HG03558 (cell line): ENCODE data around the gene L1CAM.

Experiments used
- ATAC-seq: cut with Tn5 transposase; IDR thresholded peaks from one replicate; pipeline ENCODE4 v1.9.1; 2021; ENCODE audit warnings: moderate number of reproducible peaks; ENCODE audit not compliant: unreplicated experiment; ENCODE audit errors: extremely low read depth

Gene L1CAM

GRCh38 chrX:153885968-153886903 lies at the start of gene L1CAM:
TSS of gene L1CAM (minus strand) at chrX:153886173. CDS start at chrX:153875836, 10,337 bp downstream.
- ATAC-seq = no peak

DNA sequence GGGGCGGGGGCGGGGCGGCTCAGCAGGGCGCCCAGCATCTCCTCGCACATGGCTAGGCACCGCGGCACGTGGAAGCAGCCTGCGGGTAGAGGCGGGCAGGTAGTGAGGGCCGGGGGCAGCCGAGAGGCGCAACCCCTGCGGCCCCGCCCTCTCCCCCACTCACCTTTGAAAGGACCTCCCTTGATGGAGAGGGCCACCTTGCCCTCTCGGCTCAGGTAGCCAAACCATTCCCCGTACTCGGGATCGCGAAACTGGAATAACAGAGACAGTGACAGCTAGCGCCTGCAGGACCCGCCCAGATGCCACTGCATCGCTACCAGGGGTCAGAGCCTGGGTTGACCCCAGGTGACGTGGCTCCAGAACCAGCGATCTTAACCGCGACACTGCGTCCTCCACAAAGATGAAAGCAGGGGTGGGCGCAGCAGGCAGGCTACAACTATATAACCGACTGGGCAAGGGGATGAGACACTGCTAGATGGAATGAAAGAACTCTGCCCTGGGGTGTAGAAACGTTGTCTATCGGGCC lies 49.4 kb upstream of the L1CAM start:
- ATAC-seq = no peak

DNA sequence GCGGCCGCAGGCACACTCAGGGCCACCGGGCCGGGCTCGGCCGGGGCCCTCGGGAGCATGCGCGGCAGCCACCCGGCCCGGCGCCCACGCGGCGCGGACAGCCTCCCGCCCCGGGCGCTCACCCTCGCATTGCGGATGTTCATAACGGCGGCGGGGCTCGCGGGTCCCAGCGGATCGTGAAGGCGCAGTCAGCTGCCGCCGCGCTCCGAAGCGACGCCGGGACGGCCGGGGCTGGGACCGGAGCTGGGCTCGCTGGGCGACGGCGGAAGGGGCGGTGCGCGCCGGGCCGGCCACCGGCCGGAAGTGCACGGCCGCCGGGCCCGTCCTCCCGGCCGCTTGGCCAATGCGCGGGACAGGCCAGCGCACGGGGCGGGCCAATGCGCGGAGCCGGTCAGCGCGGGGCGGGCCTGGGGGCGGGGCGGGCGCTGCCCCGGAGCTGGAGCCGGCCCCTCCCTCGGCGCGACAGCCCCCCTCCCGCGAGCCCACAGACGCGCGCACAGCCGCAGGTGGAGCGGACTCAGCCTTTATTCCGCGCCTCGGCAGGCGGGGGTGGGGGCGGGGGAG lies 48.9 kb upstream of the L1CAM start, which contains the start of gene NAA10:
TSS of gene NAA10 (minus strand) at position 276 of the 564 bp plus-strand sequence. CDS start at position 143, 133 bp downstream.
- no peak for ATAC-seq

DNA sequence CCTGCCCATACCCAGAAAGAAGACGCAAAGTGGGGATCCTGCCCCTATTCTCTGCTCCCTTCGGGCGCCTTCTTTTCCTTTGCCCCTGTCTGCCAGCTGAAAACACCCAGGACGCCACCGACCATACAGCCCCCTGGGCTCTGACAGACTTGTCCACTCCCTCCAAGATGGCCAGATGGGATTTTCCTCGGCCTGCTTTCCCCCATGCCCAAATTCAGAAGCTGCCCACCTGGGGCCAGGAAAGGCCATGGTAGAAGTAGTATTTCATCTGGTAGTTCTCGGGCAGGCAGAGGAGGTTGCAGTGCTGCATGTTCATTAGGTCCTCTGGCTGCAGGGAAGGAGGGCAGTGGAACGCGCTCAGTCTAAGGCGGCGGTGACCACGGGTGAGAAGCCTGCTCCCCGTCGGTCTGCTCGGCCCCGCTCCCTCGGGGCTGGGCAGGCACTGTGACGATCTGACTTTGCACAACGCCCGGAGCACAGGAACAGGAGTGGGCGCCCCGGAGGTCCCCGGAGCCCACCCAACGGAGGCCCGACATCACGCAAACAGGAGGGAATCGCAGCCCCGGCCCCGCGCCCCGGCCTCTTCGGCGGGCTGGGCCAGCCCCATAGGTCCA lies 48.3 kb upstream of the L1CAM start:
- ATAC-seq = no peak

DNA sequence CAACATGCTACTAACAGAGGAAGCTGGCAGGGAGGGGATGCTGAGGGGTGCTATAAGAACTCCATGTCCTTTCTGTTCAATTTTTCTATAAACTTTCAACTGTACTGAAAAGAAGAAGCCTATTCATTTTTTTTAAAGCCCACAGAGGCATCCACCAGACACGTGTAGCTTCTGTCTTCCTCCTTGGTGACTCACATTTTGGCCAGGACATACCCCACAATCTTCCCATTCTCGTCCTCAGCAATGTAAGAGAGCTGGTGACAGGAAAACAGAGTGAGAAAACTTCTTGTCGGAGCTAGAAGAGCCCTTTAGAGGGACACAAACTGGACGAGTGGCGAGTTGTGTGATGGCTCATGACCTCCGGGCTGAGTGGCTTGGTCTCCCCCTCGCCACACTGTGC lies 47.8 kb upstream of the L1CAM start:
- no peak for ATAC-seq

DNA sequence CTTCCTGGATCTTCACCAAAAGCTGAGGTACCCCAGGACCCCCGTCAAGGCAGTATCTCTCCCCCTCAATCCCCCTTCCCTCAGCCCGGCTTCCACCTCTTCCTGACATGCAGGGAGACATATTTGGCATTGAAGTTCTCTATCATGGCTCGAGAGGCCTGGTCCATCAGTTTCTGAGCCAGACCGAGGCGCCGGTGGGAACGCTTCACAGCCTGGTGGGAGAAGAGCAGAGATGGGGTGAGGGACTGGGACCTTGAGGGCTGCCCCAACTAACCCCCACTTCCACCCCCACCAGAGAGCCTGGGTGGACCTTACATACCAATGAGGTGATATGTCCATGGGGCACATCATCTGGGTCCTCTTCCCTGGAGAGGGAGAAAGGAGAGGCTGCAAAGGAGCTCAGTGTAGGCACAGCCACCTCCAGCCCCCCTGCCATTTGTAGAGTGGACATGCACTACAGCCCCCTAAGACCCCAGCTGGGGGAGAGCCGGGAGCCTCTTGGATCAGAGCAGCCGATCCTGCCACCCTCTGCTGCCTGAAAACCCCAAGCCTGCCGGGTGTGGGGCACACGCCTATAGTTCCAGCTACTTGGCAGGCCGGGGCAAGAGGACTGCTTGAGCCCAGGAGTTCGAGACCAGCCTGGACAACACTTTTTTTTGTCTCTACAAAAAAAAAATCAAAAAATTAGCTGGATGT lies 46.4 kb upstream of the L1CAM start:
- ATAC-seq = no peak

- no peak for ATAC-seq
Observed at GRCh38 chrX:153931748-153932147, 45.8 kb upstream of the L1CAM start.

DNA sequence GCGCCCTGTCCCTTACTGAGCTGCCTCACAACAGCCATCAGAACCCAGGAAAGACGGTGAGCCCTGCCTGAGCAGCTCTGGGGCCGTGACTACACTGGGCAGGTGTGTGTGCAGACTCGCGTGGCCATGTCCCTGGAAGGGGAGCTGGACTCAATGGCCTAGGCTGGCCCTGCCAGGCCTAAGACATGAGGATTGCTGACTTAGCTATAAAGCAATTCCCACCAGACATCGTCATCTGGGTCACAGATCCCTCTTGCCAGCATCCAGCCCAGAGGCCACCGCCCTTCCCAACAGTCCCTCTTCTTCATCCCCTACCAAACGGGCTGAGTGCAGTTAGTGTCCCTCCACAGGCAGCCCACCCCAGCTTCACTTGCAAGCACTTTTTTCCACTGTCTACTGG lies 45.2 kb upstream of the L1CAM start:
- ATAC-seq = no peak

DNA sequence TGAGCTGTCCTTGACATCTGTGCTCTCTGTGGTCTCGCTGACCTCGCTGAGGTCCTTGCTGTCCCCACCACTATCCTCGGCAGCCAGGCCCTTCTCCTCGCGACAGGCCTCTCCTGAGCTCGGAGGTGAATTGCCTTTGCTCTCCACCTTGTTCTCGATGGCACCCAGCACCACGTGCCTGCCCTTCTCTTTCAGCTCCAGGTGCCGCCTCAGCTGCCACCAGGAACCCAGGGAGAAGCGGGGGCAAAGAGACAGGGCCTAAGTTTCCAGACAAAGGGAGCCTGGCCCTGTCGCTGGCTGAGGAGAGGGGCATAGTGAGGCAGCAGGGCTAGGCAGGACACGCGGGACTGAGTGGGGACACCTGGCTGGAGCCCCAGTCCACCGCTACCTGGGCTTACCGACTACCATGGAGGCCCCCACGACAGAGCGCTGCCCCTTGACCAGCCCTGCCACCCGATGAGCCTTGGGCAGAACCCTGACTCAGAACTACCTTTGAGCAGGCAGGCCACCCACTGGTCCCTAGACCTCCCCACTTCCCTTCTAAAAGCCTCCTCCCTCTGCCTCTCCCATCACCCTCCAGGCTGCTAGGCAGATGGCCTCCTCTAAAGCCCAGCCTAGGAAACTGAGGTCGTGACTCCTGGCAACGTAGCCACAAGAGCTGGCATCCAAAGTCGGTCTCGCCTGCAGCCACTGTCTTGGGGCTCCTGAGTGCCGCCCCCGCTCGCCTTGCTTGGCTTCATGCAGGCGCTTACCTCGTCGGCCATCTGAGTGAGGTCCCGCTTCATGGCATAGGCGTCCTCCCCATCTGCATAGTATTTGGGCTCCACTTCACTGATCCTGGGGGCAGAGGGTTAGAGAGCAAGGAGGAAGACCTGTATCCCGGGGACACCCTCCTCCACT lies 44.3 kb upstream of the L1CAM start:
- ATAC-seq = no peak

DNA sequence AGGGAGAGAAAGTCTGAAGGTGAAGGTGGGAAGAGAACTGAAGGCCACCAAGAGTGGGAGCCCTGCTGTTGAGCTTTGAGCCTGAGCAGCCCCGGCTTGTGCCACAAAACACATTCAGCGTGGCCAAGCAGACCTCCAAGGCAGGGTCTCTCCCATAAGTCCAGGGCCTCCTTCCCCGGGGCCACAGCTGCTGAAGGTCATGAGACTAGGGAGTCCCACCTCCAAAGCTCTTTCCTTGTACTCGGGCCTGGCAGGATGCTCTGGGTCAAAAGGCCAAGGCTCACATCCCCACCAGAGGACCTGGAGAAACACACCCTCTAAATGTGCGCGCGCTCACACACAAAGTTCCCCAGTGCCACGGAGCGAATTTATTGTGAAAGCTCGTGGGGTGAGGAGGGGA lies 43.6 kb upstream of the L1CAM start:
- ATAC-seq = no peak

DNA sequence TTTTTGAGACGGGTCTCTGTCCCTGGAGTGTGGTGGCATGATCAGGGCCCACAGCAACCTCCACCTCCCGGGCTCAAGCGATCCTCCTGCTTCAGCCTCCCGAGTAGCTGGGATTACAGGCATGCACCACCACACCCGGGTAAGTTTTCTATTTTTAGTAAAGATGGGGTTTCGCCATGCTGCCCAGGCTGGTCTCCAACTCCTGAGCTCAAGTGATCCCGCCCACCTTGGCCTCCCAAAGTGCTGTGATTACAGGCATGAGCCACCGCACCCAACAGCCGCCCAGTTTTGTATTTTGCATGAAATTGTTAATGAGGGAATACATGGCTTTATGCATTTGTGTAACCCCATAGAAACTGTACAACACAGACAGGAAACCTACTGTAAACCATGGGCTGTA lies 42.9 kb upstream of the L1CAM start:
- no peak for ATAC-seq

DNA sequence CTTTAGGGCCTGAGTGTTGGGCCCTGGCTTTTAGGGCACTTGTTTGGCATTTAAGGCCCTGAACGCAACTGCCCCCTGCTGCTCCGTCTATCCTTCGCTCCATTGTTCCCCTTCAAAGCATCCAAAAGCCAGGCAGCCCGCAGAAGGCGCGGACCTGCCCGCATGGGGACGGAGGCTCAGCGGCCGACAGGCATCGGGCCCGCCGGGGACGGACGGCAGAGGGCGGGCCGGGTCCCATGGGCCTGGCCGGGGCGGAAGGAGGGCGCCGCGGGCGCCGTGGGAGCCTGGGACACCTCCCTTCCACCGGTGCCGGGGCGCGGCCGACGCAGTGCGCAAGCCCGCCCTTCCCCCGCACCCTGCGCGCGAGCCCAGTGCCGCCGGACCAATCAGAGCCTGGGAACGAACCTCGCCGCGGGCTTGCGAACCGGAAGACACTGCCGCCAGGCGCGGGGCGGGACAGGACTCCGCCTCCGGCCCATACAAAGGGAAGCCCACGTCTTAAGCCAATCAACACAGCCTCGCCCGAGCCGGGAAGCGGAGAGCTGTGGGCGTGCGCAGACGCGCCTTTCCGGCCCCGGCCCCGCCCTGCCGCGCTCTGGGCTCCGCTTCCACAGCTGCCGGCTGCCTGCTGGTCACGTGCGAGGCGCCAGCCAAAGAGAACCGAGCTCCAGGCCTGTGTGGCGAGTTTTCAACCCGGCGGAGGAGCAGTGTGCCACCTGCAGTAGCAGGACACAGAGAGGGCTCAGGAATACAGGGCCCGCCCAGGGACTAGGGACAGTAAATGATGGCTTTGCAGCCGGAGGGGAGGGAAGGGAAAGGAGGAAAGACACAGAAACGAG lies 42.2 kb upstream of the L1CAM start:
- ATAC-seq = peak; percentile 46

DNA sequence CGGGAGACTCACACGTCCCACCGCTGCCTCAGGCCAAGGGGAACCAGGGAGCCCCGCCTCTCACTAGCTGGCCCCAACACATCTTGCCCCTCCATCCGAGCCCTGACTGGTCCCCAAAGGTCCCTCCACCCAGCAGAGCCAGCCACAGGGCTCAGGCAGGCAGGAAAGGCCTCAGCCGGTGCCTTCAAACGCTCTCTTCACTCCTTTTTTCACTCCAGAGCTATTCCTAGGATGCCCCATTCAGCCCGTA lies 41.6 kb upstream of the L1CAM start:
- no peak for ATAC-seq

DNA sequence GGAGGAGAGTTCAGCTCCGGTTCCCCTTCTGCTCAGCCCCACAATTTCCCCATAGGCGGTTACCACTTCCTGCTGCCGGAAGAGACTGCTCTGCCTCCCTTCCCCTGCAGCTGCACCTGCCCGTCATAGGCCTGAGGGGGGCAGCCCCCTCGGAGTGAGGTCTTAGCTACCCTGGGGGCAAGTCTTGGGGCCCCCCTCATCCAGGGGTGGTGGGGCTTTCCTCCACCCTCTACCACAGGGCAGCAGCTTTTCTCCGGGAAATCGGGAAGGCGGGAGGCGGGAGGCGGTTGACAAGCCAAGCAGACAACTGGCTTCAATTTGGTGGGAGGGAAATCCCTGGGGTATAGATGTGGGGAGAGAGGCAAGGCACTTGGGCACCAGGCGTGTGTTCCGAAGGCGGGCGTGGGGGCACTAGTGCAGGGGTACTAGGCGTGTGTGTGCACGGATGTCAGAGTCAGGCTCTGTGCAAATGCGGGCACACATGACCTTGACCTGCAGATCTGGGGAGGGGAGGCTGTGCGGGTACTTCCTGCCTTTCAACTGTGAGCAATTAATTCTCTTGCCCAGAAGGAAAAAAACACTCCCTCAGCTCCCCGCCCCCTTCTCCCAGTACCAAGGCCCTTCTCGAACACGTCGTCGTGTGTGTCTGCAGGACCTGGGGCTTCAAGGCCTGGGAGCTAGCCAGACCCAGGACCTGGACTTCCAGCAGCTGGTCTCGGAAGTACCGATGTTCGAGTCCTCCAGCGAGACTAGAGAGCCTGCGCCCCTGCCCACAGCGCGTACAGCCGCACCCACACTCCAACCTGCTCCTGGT lies 41.1 kb upstream of the L1CAM start:
- peak; percentile 24 for ATAC-seq

DNA sequence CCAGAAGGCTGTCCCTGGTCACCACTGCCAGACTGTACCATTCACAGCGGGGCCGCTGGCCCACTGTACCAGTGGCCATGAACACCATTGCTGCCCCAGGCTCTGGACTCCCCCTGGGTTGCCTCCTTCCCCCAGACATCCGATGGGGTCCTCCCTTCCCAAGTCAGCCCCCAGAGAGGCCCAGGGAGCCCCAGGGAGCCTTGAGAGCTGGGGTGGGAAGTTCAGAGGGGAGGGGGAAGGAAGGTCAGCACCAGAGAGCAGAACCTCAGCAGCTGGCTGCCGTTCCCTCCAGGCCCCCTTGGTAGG lies 40.5 kb upstream of the L1CAM start:
- ATAC-seq = no peak

DNA sequence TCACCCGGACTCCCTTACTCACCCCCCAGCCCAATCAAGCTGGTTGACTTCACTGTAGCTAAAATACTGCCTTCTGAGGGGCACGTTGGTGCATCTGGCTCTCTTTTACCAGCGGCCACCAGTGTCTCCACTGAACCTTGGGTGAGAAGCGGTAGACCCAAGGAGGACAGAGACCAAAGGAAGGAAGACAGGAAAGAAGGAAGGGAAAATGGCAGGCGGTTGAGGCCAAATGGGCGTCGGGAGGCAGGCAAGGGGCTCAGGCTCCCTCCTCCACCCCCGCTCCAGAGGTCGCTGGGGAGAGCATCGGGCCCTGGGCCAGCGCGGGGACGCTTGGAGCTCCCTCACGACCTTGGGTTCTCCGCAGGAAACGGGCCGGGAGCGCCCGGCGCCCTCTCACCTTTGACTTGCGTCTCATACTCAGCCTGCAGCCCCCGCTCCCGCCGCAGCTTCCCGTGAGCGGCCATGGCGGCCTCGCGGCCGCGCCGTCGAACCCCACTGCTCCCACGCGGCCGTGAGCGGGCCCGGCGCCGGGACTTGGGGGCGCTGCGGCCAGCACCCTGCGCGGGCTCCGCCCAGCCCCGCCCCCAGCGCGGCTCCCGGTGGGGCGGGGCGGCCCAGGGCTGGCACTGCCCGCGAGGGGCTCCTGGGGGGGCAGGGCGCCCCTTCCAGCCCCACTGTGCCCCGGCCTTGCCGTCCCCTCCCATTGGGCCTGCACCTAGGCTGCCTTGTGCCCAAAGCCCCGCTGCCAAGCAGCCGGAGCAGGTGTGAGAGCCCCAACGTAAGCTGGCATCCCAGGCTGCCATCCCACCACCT lies 40.0 kb upstream of the L1CAM start, which contains the start of gene ARHGAP4:
TSS of gene ARHGAP4 (minus strand) at position 526 of the 813 bp plus-strand sequence. CDS start at position 464, 62 bp downstream.
- no peak for ATAC-seq

GRCh38 chrX:153925387-153925738 lies 39.4 kb upstream of the L1CAM start:
- no peak for ATAC-seq
